HepG2 (cell line): ENCODE results near the gene NUDT14. TPM values are rescaled to one million over a fixed set of nuclear protein-coding genes. Genes with fewer than 3 reads are reported as not detected.
A peak's percentile ranks its signal among the peaks of the same experiment; 100 is the strongest.

Source experiments
- ELF3 ChIP-seq: IDR thresholded peaks from 2 replicates; pipeline ENCODE4 v1.6.1; 2016; ENCODE audit warnings: missing genetic modification reagents, missing compliant biosample characterization
- GABPB1 ChIP-seq: IDR thresholded peaks from 2 replicates; pipeline ENCODE4 v1.6.1; 2016; ENCODE audit warnings: mild to moderate bottlenecking, missing genetic modification reagents, moderate library complexity, missing compliant biosample characterization
- KAT2B ChIP-seq: fragments of 150-350 bp; IDR thresholded peaks from 2 replicates; pipeline ENCODE4 v1.6.1; 2014; ENCODE audit warnings: low read depth, low read length, borderline replicate concordance
- PITX1 ChIP-seq: sonication (generic); formaldehyde crosslinking; IDR thresholded peaks from 2 replicates; pipeline ENCODE4 v1.5.1; 2020; ENCODE audit warnings: mild to moderate bottlenecking, missing genetic modification reagents
- SOX13 ChIP-seq, 3 experiments: fragments of 450-650 bp in 1 of 3; sonication (generic) in 1 of 3; formaldehyde crosslinking in 1 of 3; IDR thresholded peaks in 2 of 3; conservative IDR thresholded peaks in 1 of 3; 2 replicates each; pipeline versions ENCODE4 v1.5.0 to v1.6.1; 2016 to 2020; ENCODE audit warnings: antibody characterized with exemption in 1 of 3, mild to moderate bottlenecking in 1 of 3, missing compliant biosample characterization in 1 of 3, missing genetic modification reagents in 1 of 3, moderate library complexity in 1 of 3
- SOX5 ChIP-seq: IDR thresholded peaks from 2 replicates; pipeline ENCODE4 v1.6.1; 2016; ENCODE audit warnings: borderline replicate concordance
- SOX6 ChIP-seq, 2 experiments: fragments of 450-650 bp in 1 of 2; sonication (generic) in 1 of 2; formaldehyde crosslinking in 1 of 2; IDR thresholded peaks; 2 replicates each; pipeline versions ENCODE4 v1.4.0 to v1.6.1; 2017 to 2020; ENCODE audit warnings: antibody characterized with exemption in 1 of 2, mild to moderate bottlenecking in 1 of 2, missing genetic modification reagents in 1 of 2
- TARDBP ChIP-seq: sonication (generic); formaldehyde crosslinking; IDR thresholded peaks from 2 replicates; pipeline ENCODE4 v1.8.0; 2022; ENCODE audit warnings: mild to moderate bottlenecking, missing genetic modification reagents
- TCF7 ChIP-seq: sonication (generic); IDR thresholded peaks from 2 replicates; pipeline ENCODE4 v1.6.1; 2016; ENCODE audit warnings: antibody characterized with exemption, low read depth
- UBTF ChIP-seq: sonication (generic); formaldehyde crosslinking; IDR thresholded peaks from 2 replicates; pipeline ENCODE4 v1.4.0; 2020; ENCODE audit warnings: mild to moderate bottlenecking, missing genetic modification reagents
- ZFX ChIP-seq: sonication (generic); formaldehyde crosslinking; IDR thresholded peaks from 2 replicates; pipeline ENCODE4 v1.4.0; 2020; ENCODE audit warnings: mild to moderate bottlenecking, low read depth, missing genetic modification reagents, moderate library complexity
- ZNF687 ChIP-seq: sonication (generic); formaldehyde crosslinking; IDR thresholded peaks from 2 replicates; pipeline ENCODE4 v1.5.1; 2020; ENCODE audit warnings: mild to moderate bottlenecking, missing genetic modification reagents, moderate library complexity
- ZNF704 ChIP-seq: sonication (generic); formaldehyde crosslinking; IDR thresholded peaks from 2 replicates; pipeline ENCODE4 v1.8.1; 2023; ENCODE audit warnings: mild to moderate bottlenecking, inconsistent platforms, moderate library complexity, missing genetic modification reagents, borderline replicate concordance
- polyA plus RNA-seq, 8 experiments: library from polyadenylated mRNA; depleted of rRNA in 3 of 8; stranded (reverse) in 7 of 8; unstranded in 1 of 8; fragments of >200 nt; fragmentation: Illumina TruSeq in 4 of 8; extraction: Trizol in 4 of 8; gene quantifications; 2 replicates each; pipeline versions ENCODE4 v1.2.1 to v1.2.3, GENCODE V29; 2011 to 2016; ENCODE audit warnings: low read depth in 4 of 8, missing spikeins in 1 of 8, mixed read lengths in 1 of 8; ENCODE audit not compliant: insufficient read depth in 1 of 8
- total RNA-seq, 5 experiments: library from RNA; depleted of rRNA; stranded (reverse); fragments of >200 nt; fragmentation: Illumina TruSeq; extraction: Trizol; gene quantifications; 2 replicates each; pipeline ENCODE4 v1.2.3, GENCODE V29; 2016; ENCODE audit warnings: low read depth in 1 of 5
- TF ChIP-seq, protein P1 (sequence below): sonication (generic); formaldehyde crosslinking; IDR thresholded peaks from 2 replicates; pipeline ENCODE4 v1.4.0; 2020; ENCODE audit warnings: missing genetic modification reagents

NUDT14 gene
- total and polyA plus RNA-seq, 2 of the 13 experiments (the other 11 are each of a cell fraction or from before 2014, with no cell fraction given), result 5.8 to 6.1 TPM

GRCh38 chr14:105196265-105196960 lies 15.3 kb upstream of the NUDT14 start (continued):
- TF ChIP-seq ZNF687 (CRISPR knock-in tag) (peak; percentile 43), SOX6 (IDR thresholded peaks at IDR 0.05) (no peak), SOX6 (CRISPR knock-in tag; IDR thresholded peaks at IDR 0.05) (peak; percentile 77), ZNF704 (CRISPR knock-in tag) (no peak), ELF3 (CRISPR knock-in tag) (0 out of 2 replicates have a peak, but pooled peaks have one; percentile 16), SOX5 (CRISPR knock-in tag) (peak; percentile 77; the same call in 1 of the 2 replicates), SOX13 (IDR thresholded peaks at IDR 0.05) (no peak; the same call in 1 of the 2 replicates), SOX13 (CRISPR knock-in tag; conservative IDR thresholded peaks at IDR 0.05 in 1 of 2, IDR thresholded peaks at IDR 0.05 in 1 of 2) (peak in 1 of 2 experiments; percentile 91; a peak in 2 of 4 replicates), UBTF (CRISPR knock-in tag) (peak; percentile 57), TCF7 (peak; percentile 42; the same call in 1 of the 2 replicates), TARDBP (CRISPR knock-in tag) (no peak), GABPB1 (CRISPR knock-in tag) (peak; percentile 55; the same call in 1 of the 2 replicates), KAT2B (no peak), ZFX (CRISPR knock-in tag) (peak; percentile 57), PITX1 (no peak)
- TF ChIP-seq, protein P1, sequence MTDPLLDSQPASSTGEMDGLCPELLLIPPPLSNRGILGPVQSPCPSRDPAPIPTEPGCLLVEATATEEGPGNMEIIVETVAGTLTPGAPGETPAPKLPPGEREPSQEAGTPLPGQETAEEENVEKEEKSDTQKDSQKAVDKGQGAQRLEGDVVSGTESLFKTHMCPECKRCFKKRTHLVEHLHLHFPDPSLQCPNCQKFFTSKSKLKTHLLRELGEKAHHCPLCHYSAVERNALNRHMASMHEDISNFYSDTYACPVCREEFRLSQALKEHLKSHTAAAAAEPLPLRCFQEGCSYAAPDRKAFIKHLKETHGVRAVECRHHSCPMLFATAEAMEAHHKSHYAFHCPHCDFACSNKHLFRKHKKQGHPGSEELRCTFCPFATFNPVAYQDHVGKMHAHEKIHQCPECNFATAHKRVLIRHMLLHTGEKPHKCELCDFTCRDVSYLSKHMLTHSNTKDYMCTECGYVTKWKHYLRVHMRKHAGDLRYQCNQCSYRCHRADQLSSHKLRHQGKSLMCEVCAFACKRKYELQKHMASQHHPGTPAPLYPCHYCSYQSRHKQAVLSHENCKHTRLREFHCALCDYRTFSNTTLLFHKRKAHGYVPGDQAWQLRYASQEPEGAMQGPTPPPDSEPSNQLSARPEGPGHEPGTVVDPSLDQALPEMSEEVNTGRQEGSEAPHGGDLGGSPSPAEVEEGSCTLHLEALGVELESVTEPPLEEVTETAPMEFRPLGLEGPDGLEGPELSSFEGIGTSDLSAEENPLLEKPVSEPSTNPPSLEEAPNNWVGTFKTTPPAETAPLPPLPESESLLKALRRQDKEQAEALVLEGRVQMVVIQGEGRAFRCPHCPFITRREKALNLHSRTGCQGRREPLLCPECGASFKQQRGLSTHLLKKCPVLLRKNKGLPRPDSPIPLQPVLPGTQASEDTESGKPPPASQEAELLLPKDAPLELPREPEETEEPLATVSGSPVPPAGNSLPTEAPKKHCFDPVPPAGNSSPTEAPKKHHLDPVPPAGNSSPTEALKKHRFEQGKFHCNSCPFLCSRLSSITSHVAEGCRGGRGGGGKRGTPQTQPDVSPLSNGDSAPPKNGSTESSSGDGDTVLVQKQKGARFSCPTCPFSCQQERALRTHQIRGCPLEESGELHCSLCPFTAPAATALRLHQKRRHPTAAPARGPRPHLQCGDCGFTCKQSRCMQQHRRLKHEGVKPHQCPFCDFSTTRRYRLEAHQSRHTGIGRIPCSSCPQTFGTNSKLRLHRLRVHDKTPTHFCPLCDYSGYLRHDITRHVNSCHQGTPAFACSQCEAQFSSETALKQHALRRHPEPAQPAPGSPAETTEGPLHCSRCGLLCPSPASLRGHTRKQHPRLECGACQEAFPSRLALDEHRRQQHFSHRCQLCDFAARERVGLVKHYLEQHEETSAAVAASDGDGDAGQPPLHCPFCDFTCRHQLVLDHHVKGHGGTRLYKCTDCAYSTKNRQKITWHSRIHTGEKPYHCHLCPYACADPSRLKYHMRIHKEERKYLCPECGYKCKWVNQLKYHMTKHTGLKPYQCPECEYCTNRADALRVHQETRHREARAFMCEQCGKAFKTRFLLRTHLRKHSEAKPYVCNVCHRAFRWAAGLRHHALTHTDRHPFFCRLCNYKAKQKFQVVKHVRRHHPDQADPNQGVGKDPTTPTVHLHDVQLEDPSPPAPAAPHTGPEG (CRISPR knock-in tag), result peak; percentile 98
